RWPE1 (cell line): ENCODE results near the gene TRAK1.

Experiments used
- CTCF ChIA-PET: fragments of 350-600 bp; sonication (Branson Sonifier 250); formaldehyde crosslinking; extraction: SDS; loops from one replicate; lab custom pipeline; 2021; lab: Yijun Ruan, JAX
- POLR2A ChIA-PET: fragments of 400-600 bp; formaldehyde crosslinking; extraction: SDS; loops from one replicate; lab custom pipeline; 2020; ENCODE audit warnings: antibody characterized with exemption; ENCODE audit not compliant: low non-redundant PET; lab: Yijun Ruan, JAX
- DNase-seq: peaks from one replicate; pipeline ENCODE4 v3.0.0; 2012; ENCODE audit warnings: low spot score
- H3K27ac ChIP-seq: fragments of 450-650 bp; 2 replicates; pipeline ENCODE4 v1.5.1; 2017
- TF ChIP-seq, protein P1 (sequence below): fragments of 450-650 bp; conservative IDR thresholded peaks from 2 replicates; pipeline ENCODE4 v1.5.1; 2017; ENCODE audit warnings: low read depth, mild to moderate bottlenecking

The TRAK1 gene

GRCh38 chr3:42265059-42265991, 174.2 kb downstream of the TRAK1 start:
- no peak overlapping the region for H3K27ac ChIP-seq
- TF ChIP-seq, protein P1, sequence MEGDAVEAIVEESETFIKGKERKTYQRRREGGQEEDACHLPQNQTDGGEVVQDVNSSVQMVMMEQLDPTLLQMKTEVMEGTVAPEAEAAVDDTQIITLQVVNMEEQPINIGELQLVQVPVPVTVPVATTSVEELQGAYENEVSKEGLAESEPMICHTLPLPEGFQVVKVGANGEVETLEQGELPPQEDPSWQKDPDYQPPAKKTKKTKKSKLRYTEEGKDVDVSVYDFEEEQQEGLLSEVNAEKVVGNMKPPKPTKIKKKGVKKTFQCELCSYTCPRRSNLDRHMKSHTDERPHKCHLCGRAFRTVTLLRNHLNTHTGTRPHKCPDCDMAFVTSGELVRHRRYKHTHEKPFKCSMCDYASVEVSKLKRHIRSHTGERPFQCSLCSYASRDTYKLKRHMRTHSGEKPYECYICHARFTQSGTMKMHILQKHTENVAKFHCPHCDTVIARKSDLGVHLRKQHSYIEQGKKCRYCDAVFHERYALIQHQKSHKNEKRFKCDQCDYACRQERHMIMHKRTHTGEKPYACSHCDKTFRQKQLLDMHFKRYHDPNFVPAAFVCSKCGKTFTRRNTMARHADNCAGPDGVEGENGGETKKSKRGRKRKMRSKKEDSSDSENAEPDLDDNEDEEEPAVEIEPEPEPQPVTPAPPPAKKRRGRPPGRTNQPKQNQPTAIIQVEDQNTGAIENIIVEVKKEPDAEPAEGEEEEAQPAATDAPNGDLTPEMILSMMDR, result no peak
- ChIA-PET CTCF (no interaction called here), POLR2A (no interaction called here)
- DNase-seq, result no peak

GRCh38 chr3:42266085-42266484, 174.9 kb downstream of the TRAK1 start, which contains the start of gene CCK:
Gene CCK (minus strand): TSS chr3:42266185. CDS start chr3:42263630, 2,555 bp downstream.
- POLR2A ChIA-PET, result no interaction called here
- no peak for DNase-seq
- CTCF ChIA-PET, result no interaction called here
- H3K27ac ChIP-seq, result no peak within 1 kb of the TSS
- TF ChIP-seq, protein P1, result no peak

DNA sequence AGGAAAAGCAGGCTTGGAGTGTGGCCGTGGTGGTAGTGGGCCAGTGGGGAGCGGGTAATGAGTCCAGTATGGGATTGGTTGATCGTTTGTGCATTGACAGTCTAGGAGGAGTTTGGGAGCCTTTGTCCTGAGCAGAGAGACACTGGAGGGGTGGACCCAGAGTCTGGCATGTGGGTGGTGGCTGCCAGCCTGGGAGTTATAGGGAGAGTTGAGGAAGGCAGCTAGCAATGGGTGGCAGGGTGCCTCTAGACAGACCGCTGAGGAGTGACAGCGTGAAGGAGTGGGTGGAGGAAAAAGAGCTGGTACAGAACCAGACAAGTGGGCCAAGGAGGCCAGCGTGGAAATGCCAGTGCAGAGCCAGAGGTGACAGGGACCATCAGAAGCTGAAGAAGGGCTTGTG, 176.7 kb downstream of the TRAK1 start:
- POLR2A ChIA-PET, result no interaction called here
- no peak overlapping the region for H3K27ac ChIP-seq
- CTCF ChIA-PET, result no interaction called here
- DNase-seq, result no peak
- TF ChIP-seq, protein P1, result no peak

GRCh38 chr3:42269647-42270046, 178.5 kb downstream of the TRAK1 start:
- TF ChIP-seq, protein P1, result no peak
- POLR2A ChIA-PET, result no interaction called here
- H3K27ac ChIP-seq, result no peak overlapping the region
- no peak for DNase-seq
- CTCF ChIA-PET, result interaction anchor here (0.6 kb wide), 1 partner anchor 40 kb away, joined by 5 read pairs; no protein-coding TSS in a partner anchor

- no peak for DNase-seq
- POLR2A ChIA-PET, result no interaction called here
- CTCF ChIA-PET, result interaction anchor here (0.6 kb wide), 1 partner anchor 9 kb away, joined by 4 read pairs; no protein-coding TSS in a partner anchor
- TF ChIP-seq, protein P1, result no peak
- H3K27ac ChIP-seq, result no peak overlapping the region
These were observed 179.4 kb downstream of the TRAK1 start for GRCh38 chr3:42270561-42270960.

- POLR2A ChIA-PET, result no interaction called here
- H3K27ac ChIP-seq, result no peak overlapping the region
- TF ChIP-seq, protein P1, result no peak
- DNase-seq, result no peak
- CTCF ChIA-PET, result no interaction called here
These were observed 180.6 kb downstream of the TRAK1 start for GRCh38 chr3:42271786-42272185.
